Measurements from ENCODE around the gene KRTAP20-4.

- TF ChIP-seq BHLHE40 (IDR thresholded peaks at IDR 0.05; ENCODE audit: borderline replicate concordance) (no peak), ELF4 (IDR thresholded peaks at IDR 0.05) (no peak), FOXM1 (IDR thresholded peaks at IDR 0.05; ENCODE audit: borderline replicate concordance) (no peak), SUZ12 (IDR thresholded peaks at IDR 0.05) (no peak), ZNF384 (IDR thresholded peaks at IDR 0.05) (no peak), TARDBP (IDR thresholded peaks at IDR 0.05) (no peak), NFRKB (IDR thresholded peaks at IDR 0.05) (no peak), CTBP1 (IDR thresholded peaks at IDR 0.05; ENCODE audit: borderline replicate concordance) (no peak), HDGF (IDR thresholded peaks at IDR 0.05; ENCODE audit: borderline replicate concordance) (no peak), FOXK2 (IDR thresholded peaks at IDR 0.05) (no peak), SP1 (IDR thresholded peaks at IDR 0.05) (no peak), L3MBTL2 (conservative IDR thresholded peaks at IDR 0.05) (no peak), ARNT (IDR thresholded peaks at IDR 0.05) (no peak)
- TF ChIP-seq, protein P1, sequence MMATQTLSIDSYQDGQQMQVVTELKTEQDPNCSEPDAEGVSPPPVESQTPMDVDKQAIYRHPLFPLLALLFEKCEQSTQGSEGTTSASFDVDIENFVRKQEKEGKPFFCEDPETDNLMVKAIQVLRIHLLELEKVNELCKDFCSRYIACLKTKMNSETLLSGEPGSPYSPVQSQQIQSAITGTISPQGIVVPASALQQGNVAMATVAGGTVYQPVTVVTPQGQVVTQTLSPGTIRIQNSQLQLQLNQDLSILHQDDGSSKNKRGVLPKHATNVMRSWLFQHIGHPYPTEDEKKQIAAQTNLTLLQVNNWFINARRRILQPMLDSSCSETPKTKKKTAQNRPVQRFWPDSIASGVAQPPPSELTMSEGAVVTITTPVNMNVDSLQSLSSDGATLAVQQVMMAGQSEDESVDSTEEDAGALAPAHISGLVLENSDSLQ (IDR thresholded peaks at IDR 0.05) = no peak
Observed at GRCh38 chr21:30616125-30616524, 4.3 kb upstream of the KRTAP20-4 start, which contains the start of gene KRTAP20-1.
